ENCODE data around the gene KRT32. TPM values are rescaled to one million over a fixed set of nuclear protein-coding genes. Genes with fewer than 3 reads are reported as not detected.

KRT32 gene
- total RNA-seq, 1 experiment from 2014 or later: not detected

DNA sequence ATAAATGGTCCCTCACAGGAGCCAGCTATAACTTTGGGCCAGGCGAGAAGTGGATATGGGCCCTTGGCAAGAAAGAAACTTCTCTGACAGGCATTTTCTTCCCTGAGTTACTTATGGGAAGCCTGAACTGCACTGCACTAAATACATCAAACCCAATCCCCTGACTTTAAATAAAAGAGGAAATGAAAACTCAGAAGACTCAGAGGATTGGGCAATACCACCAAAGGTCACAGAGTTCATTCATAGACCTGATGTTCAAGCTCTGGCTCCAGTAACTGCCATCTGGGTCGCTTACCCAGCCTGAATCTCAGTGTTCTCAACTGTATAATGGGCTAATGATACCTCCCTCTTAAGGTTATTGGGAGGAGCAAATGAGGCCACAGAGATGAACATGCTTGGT, 12.9 kb upstream of the KRT32 start:
- POLR2A ChIA-PET: interaction anchor here (0.6 to 1.1 kb wide), 3 partner anchors 12 to 344 kb away, joined by 3 to 6 read pairs (median 3); no protein-coding TSS in a partner anchor
- CTCF ChIA-PET: interaction anchor here (0.5 to 0.7 kb wide), 2 partner anchors 64 to 1857 kb away, joined by 3 to 4 read pairs; no protein-coding TSS in a partner anchor
- H3K27ac Mint-ChIP-seq (ENCODE audit: low read depth, unreplicated experiment): no peak overlapping the region

DNA sequence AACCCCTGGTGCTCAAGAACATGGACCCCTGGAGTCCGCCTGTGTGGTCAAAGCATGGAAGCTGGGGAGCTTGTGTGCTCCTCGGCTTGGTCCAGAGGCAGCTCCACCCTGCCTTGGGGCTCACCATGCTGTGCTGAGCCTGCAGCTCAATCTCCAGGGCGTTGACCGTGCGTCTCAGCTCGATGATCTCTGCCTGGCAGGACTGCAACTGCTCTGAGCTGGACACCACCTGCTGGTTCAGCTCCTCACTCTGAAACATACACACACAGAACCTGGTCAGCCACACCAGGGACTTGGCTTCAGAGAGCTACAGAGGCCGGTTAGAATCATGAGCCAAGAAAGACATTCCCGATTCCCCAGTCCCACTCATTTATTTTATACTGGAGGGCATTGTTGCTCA, 11.1 kb upstream of the KRT32 start:
- DNase-seq (ENCODE audit: unreplicated experiment): no peak
- ChIA-PET CTCF (interaction anchor here (0.5 to 0.8 kb wide), 3 partner anchors 71 to 588 kb away, joined by 3 to 5 read pairs (median 4); no protein-coding TSS in a partner anchor), POLR2A (interaction anchor here (0.6 kb wide), 1 partner anchor 9 kb away, joined by 3 read pairs; no protein-coding TSS in a partner anchor)
- Mint-ChIP-seq H3K27ac (ENCODE audit: low read depth, unreplicated experiment) (no peak overlapping the region), H3K4me1 (ENCODE audit: insufficient read depth, unreplicated experiment) (no peaks in the 10 kb centered on the region), H3K27me3 (ENCODE audit: insufficient read depth, unreplicated experiment) (peaks cover 13% of the 10 kb centered on the region), H3K9me3 (ENCODE audit: unreplicated experiment) (no peaks in the 10 kb centered on the region), H3K4me3 (ENCODE audit: unreplicated experiment) (no peak overlapping the region), H3K36me3 (ENCODE audit: insufficient read depth, unreplicated experiment) (no peaks in the 10 kb centered on the region)
- no TSS peak for BruUV-seq (replicated peaks)
- intact Hi-C loops (cut with micrococcal nuclease): no loop called here
- TF ChIP-seq, protein P1, sequence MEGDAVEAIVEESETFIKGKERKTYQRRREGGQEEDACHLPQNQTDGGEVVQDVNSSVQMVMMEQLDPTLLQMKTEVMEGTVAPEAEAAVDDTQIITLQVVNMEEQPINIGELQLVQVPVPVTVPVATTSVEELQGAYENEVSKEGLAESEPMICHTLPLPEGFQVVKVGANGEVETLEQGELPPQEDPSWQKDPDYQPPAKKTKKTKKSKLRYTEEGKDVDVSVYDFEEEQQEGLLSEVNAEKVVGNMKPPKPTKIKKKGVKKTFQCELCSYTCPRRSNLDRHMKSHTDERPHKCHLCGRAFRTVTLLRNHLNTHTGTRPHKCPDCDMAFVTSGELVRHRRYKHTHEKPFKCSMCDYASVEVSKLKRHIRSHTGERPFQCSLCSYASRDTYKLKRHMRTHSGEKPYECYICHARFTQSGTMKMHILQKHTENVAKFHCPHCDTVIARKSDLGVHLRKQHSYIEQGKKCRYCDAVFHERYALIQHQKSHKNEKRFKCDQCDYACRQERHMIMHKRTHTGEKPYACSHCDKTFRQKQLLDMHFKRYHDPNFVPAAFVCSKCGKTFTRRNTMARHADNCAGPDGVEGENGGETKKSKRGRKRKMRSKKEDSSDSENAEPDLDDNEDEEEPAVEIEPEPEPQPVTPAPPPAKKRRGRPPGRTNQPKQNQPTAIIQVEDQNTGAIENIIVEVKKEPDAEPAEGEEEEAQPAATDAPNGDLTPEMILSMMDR (IDR thresholded peaks at IDR 0.05; ENCODE audit: unreplicated experiment): no peak

More for the DNA sequence above, 12.9 kb upstream of the KRT32 start:
- TF ChIP-seq, protein P1 (IDR thresholded peaks at IDR 0.05; ENCODE audit: unreplicated experiment): no peak
- H3K9me3 Mint-ChIP-seq (ENCODE audit: unreplicated experiment): no peaks in the 10 kb centered on the region
- no peaks in the 10 kb centered on the region for H3K27me3 Mint-ChIP-seq (ENCODE audit: insufficient read depth, unreplicated experiment)
- intact Hi-C loops (cut with micrococcal nuclease): no loop called here
- no TSS peak for BruUV-seq (replicated peaks)
- no peaks in the 10 kb centered on the region for H3K4me1 Mint-ChIP-seq (ENCODE audit: insufficient read depth, unreplicated experiment)
- no peak for DNase-seq (ENCODE audit: unreplicated experiment)
- no peak overlapping the region for H3K4me3 Mint-ChIP-seq (ENCODE audit: unreplicated experiment)
- no peaks in the 10 kb centered on the region for H3K36me3 Mint-ChIP-seq (ENCODE audit: insufficient read depth, unreplicated experiment)

DNA sequence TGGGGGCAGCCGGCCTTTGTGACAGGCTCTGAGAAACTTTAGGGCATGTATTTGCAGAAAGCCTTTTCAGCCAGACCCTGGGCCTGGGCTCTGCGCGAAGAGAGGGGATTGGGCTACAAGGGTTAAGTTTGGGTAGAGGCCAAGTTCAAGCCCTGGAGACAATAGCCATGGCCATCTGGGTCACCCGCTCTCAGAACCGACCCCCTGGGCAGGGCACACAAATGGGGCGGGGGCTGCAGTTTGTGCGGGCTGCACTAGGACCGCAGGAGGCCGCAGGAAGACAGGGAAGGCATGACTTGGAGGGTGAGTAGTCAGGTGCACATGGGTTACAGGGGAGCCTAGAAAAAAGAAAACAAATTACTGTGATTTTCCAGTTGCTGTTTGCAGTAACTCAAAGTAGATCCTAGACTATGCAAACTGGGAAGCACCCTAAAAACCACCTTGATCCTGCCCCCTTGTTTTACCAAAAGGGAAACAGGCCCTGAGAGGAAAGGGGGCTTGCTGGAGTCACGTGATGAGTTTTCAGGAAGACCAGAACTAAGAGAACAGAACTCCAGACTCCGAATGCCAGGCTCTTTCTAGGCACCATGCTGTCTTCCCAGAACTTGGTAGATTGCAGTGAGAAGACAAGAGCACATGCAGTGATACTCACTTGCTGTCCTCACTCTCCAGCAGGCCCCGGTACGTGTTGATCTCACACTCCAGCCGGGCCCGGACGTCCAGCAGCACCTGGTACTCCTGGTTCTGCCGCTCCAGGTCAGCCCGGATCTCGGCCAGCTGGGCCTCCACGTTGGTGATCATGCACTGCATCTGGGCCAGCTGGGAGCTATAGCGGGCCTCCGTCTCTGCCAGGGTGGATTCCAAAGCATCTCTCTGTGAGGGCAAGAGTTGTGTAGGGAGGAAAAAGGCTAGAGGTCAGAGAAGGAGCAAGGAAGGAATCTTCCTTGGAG, 10.0 kb upstream of the KRT32 start:
- CTCF ChIA-PET: no interaction called here
- BruUV-seq (replicated peaks): no TSS peak
- TF ChIP-seq, protein P1 (IDR thresholded peaks at IDR 0.05; ENCODE audit: unreplicated experiment): no peak
- POLR2A ChIA-PET: no interaction called here
- H3K4me1 Mint-ChIP-seq (ENCODE audit: insufficient read depth, unreplicated experiment): no peaks in the 10 kb centered on the region
- no peak for DNase-seq (ENCODE audit: unreplicated experiment)
- H3K9me3 Mint-ChIP-seq (ENCODE audit: unreplicated experiment): no peaks in the 10 kb centered on the region
- H3K4me3 Mint-ChIP-seq (ENCODE audit: unreplicated experiment): no peak overlapping the region
- H3K36me3 Mint-ChIP-seq (ENCODE audit: insufficient read depth, unreplicated experiment): no peaks in the 10 kb centered on the region
- peaks cover 23% of the 10 kb centered on the region for H3K27me3 Mint-ChIP-seq (ENCODE audit: insufficient read depth, unreplicated experiment)
- no peak overlapping the region for H3K27ac Mint-ChIP-seq (ENCODE audit: low read depth, unreplicated experiment)
- intact Hi-C loops (cut with micrococcal nuclease): no loop called here

DNA sequence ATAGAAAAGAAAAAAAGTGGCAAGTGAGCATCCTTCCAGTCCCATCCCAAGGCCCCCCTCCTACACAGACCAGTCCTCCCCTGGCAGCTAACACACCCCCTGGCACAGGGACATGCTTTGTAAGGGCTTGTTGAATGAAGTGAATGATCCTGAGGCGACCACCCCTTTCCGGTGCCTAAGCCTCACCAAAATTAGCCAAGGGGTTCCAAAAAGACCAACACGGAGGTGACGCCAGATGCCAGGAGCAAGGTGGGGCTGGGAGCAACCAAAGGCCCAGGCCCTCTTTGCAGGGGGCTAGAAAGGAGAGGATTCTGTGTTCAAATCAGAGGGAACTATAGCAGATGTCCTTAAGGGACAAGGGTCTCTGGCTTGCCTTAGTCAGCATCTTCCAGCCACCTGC, 8.2 kb upstream of the KRT32 start:
- Mint-ChIP-seq H3K4me3 (ENCODE audit: unreplicated experiment) (no peak overlapping the region), H3K27ac (ENCODE audit: low read depth, unreplicated experiment) (no peak overlapping the region), H3K27me3 (ENCODE audit: insufficient read depth, unreplicated experiment) (peaks cover 36% of the 10 kb centered on the region), H3K36me3 (ENCODE audit: insufficient read depth, unreplicated experiment) (no peaks in the 10 kb centered on the region), H3K4me1 (ENCODE audit: insufficient read depth, unreplicated experiment) (no peaks in the 10 kb centered on the region), H3K9me3 (ENCODE audit: unreplicated experiment) (no peaks in the 10 kb centered on the region)
- intact Hi-C loops (cut with micrococcal nuclease): no loop called here
- POLR2A ChIA-PET: no interaction called here
- CTCF ChIA-PET: interaction anchor here (1.2 to 1.3 kb wide), 2 partner anchors 8 to 221 kb away, joined by 3 to 4 read pairs; no protein-coding TSS in a partner anchor
- no TSS peak for BruUV-seq (replicated peaks)
- TF ChIP-seq, protein P1 (IDR thresholded peaks at IDR 0.05; ENCODE audit: unreplicated experiment): no peak
- DNase-seq (ENCODE audit: unreplicated experiment): no peak
